Neutrophil (primary cell): ENCODE data around the gene ANOS1.

Source experiments
- H3K27ac ChIP-seq: fragments of 200-600 bp; sonication (generic); 2 replicates; pipeline ENCODE4 v1.5.1; 2016; ENCODE audit warnings: mild to moderate bottlenecking, moderate library complexity
- H3K27me3 ChIP-seq: fragments of 200-600 bp; sonication (generic); 2 replicates; pipeline ENCODE4 v1.6.0; 2016; ENCODE audit warnings: mild to moderate bottlenecking
- H3K36me3 ChIP-seq: fragments of 200-600 bp; sonication (generic); 2 replicates; pipeline ENCODE4 v1.5.1; 2017
- H3K4me1 ChIP-seq, 2 experiments: fragments of 200-600 bp in 1 of 2; sonication (generic) in 1 of 2; 1 replicate in 1 of 2; 2 replicates in 1 of 2; pipeline versions ENCODE4 v1.5.1 to v1.6.1; 2013 to 2016; ENCODE audit warnings: low read depth in 1 of 2, low read length in 1 of 2, mild to moderate bottlenecking in 1 of 2, moderate library complexity in 1 of 2; ENCODE audit not compliant: control insufficient read depth in 1 of 2, insufficient read depth in 1 of 2
- H3K4me3 ChIP-seq, 2 experiments: fragments of 200-600 bp in 1 of 2; sonication (generic) in 1 of 2; 1 replicate in 1 of 2; 2 replicates in 1 of 2; pipeline ENCODE4 v1.5.1; 2013 to 2016; ENCODE audit warnings: low read depth in 1 of 2, low read length in 1 of 2, mild to moderate bottlenecking in 1 of 2, moderate library complexity in 1 of 2
- H3K9me3 ChIP-seq: fragments of 200-600 bp; sonication (generic); 2 replicates; pipeline ENCODE4 v1.5.1; 2016
- TF ChIP-seq, protein P1 (sequence below): fragments of 200-600 bp; sonication (generic); IDR thresholded peaks from 2 replicates; pipeline ENCODE4 v1.5.1; 2016; ENCODE audit warnings: antibody characterized with exemption

Gene ANOS1

DNA sequence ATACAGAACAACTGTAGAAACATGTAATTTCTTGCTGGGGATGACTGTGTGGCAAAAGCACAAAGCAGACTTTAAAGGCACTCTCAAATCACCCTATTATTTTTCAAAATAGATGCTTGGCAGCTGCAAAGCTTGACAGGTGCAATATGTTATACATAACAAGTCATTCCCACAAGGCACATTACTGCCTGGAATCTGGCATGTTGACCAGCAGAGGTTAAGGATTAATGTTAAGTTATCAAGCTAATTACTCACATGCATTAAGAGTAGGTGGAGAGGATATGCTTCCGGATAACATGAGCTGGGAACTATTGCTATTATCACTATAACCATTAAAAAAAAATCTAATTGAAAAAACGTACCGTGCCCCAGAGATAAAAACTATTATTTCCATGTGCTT lies 17.8 kb downstream of the ANOS1 start:
- H3K27me3 ChIP-seq = no peaks in the 10 kb centered on the region
- no peaks in the 10 kb centered on the region for H3K36me3 ChIP-seq
- TF ChIP-seq, protein P1, sequence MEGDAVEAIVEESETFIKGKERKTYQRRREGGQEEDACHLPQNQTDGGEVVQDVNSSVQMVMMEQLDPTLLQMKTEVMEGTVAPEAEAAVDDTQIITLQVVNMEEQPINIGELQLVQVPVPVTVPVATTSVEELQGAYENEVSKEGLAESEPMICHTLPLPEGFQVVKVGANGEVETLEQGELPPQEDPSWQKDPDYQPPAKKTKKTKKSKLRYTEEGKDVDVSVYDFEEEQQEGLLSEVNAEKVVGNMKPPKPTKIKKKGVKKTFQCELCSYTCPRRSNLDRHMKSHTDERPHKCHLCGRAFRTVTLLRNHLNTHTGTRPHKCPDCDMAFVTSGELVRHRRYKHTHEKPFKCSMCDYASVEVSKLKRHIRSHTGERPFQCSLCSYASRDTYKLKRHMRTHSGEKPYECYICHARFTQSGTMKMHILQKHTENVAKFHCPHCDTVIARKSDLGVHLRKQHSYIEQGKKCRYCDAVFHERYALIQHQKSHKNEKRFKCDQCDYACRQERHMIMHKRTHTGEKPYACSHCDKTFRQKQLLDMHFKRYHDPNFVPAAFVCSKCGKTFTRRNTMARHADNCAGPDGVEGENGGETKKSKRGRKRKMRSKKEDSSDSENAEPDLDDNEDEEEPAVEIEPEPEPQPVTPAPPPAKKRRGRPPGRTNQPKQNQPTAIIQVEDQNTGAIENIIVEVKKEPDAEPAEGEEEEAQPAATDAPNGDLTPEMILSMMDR = no peak
- H3K4me3 ChIP-seq = no peak overlapping the region
- no peaks in the 10 kb centered on the region for H3K9me3 ChIP-seq
- no peak overlapping the region for H3K27ac ChIP-seq
- H3K4me1 ChIP-seq = no peaks in the 10 kb centered on the region

DNA sequence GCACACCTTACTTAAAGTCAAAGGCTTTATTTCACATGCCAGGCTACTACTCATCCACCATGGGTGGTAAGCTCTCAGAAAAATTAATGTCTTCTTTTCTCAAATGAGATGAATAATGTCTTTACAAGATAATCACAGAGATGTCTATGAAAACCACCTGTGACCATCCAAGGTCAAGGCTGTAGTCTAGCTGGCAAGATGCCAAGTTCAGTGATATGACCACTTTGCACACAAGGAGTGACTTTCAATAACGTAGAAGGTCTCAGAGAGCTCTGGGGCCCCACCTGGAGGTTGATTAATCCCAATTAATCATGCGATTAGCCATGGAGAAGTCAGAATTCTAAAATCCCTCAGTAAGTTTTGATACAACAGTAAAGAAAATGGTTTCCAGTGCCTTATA lies 20.5 kb downstream of the ANOS1 start:
- no peaks in the 10 kb centered on the region for H3K36me3 ChIP-seq
- H3K27ac ChIP-seq = no peak overlapping the region
- H3K4me1 ChIP-seq = no peaks in the 10 kb centered on the region
- TF ChIP-seq, protein P1 = no peak
- no peaks in the 10 kb centered on the region for H3K27me3 ChIP-seq
- no peaks in the 10 kb centered on the region for H3K9me3 ChIP-seq
- H3K4me3 ChIP-seq = no peak overlapping the region

DNA sequence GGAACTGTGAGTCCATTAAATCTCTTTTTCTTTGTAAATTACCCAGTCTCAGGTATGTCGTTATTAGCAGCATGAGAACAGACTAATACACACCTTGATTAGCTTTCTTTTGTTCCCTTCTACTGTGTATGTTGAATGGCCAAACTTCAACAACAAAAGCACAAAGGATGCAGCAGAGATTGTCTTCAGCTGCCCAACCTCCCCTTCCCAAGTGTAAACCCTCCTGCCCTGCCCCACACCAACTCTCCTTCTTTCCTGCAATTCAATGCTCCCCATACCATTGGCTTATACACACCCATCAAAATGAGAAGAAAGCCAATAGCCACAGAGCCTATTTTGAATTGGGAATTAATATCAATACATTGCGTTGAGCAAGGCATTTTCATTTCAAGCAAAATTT lies 27.8 kb downstream of the ANOS1 start:
- Histone ChIP-seq H3K27me3 (no peaks in the 10 kb centered on the region), H3K27ac (no peak overlapping the region), H3K4me1 (no peaks in the 10 kb centered on the region), H3K9me3 (no peaks in the 10 kb centered on the region), H3K36me3 (no peaks in the 10 kb centered on the region), H3K4me3 (no peak overlapping the region)
- TF ChIP-seq, protein P1 = no peak

DNA sequence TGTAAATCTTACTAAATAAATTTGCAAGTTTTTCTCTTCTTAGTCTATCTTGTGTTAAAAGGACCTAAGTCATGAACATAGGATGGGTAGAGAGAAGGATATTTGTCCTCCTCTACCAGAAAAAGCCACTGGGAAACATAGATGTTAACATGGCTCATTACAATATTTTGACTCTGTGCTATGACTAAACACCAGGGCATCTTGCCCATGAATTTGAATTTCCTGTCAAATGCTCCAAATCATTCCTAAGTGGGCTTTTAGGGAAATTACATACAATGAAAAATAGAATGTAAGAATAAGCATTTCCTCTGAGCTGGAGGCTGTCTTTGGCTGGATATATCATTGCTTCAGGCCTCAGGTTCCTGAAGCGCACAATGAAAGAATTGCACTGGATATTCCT lies 39.1 kb downstream of the ANOS1 start:
- no peaks in the 10 kb centered on the region for H3K36me3 ChIP-seq
- H3K4me1 ChIP-seq = no peaks in the 10 kb centered on the region
- H3K27ac ChIP-seq = no peak overlapping the region
- H3K4me3 ChIP-seq = no peak overlapping the region
- TF ChIP-seq, protein P1 = no peak
- H3K27me3 ChIP-seq = no peaks in the 10 kb centered on the region
- H3K9me3 ChIP-seq = no peaks in the 10 kb centered on the region

DNA sequence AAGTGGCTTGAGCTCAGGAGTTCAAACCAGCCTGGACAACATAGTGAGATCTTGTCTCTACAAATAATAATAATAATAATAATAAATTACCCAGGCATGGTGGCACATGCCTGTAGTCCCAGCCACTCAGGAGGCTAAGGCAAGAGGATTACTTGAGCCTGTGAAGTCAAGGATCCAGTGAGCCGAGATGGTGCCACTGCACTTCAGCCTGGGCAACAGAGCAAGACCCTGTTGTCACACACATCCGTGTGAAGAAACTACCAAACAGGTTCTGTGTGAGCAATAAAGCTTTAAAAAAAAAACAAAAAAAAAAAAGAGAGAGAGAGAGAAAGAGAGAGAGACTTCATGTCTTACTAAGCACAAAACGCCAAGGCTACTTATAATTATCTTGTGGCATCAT lies 42.5 kb downstream of the ANOS1 start:
- H3K4me3 ChIP-seq = no peak overlapping the region
- H3K9me3 ChIP-seq = no peaks in the 10 kb centered on the region
- TF ChIP-seq, protein P1 = no peak
- no peaks in the 10 kb centered on the region for H3K4me1 ChIP-seq
- no peaks in the 10 kb centered on the region for H3K36me3 ChIP-seq
- no peak overlapping the region for H3K27ac ChIP-seq
- no peaks in the 10 kb centered on the region for H3K27me3 ChIP-seq

DNA sequence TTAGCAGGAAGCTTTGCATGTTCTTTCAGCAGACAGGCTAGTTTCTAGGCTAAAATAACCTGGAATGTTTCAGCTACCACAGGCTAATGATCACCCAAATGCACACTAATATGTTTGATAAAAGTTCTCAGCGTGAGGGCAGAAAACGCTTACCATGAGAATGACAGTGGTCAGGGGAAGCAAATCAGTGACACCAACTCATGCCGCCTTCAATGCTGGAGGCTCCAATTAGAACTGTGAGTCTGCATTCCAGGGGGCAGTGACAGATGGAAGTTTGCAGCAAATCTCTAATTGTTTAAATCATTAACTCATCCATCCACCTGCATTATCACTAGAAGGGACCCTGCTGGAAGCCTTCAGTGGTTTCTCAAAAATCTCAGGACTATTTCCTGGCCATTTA lies 43.2 kb downstream of the ANOS1 start:
- H3K27ac ChIP-seq = no peak overlapping the region
- H3K36me3 ChIP-seq = no peaks in the 10 kb centered on the region
- no peaks in the 10 kb centered on the region for H3K27me3 ChIP-seq
- H3K4me1 ChIP-seq = no peaks in the 10 kb centered on the region
- TF ChIP-seq, protein P1 = no peak
- H3K4me3 ChIP-seq = no peak overlapping the region
- no peaks in the 10 kb centered on the region for H3K9me3 ChIP-seq
